Measurements from ENCODE around the gene RPE. TPM values are rescaled to one million over a fixed set of nuclear protein-coding genes. Genes with fewer than 3 reads are reported as not detected.

RPE gene
- total RNA-seq, 1 experiment from 2014 or later = 164 TPM

Other genes with a start within 250 kb of the RPE start
- gene UNC80, start 230.8 kb upstream of the RPE start, total RNA-seq (2014; rRNA removed; shearing (Covaris generic)) = not detected in 2 replicates
- 2.3 and 5.4 TPM in 2 replicates for gene KANSL1L, start 168.8 kb downstream of the RPE start, total RNA-seq (2014; rRNA removed; shearing (Covaris generic))
- 0.48 TPM in 1 of 2 replicates, not detected in the other for gene ACADL, start 222.8 kb downstream of the RPE start, total RNA-seq (2014; rRNA removed; shearing (Covaris generic))